Measurements from ENCODE around the gene SETBP1. TPM values are rescaled to one million over a fixed set of nuclear protein-coding genes. Genes with fewer than 3 reads are reported as not detected.

SETBP1 gene
- polyA plus RNA-seq, 1 experiment: 0.71 TPM

- CTCF ChIA-PET: no interaction called here
- Histone ChIP-seq H3K9me3 (ENCODE audit: control insufficient read depth, insufficient read depth, low read length) (no peaks in the 10 kb centered on the region), H3K27ac (ENCODE audit: low read depth, low read length) (no peak overlapping the region), H3K4me3 (ENCODE audit: low read depth, low read length) (no peak overlapping the region), H3K27me3 (ENCODE audit: control insufficient read depth, insufficient read depth, low read length) (no peaks in the 10 kb centered on the region)
- POLR2A ChIA-PET: no interaction called here
- DNase-seq (ENCODE audit: low read depth, low spot score): no peak
- no peak for TF ChIP-seq CTCF (IDR thresholded peaks at IDR 0.05; ENCODE audit: low read depth, low read length)
Observed at GRCh38 chr18:44764863-44765262, 84.2 kb downstream of the SETBP1 start.

- ChIA-PET CTCF (no interaction called here), POLR2A (no interaction called here)
- Histone ChIP-seq H3K9me3 (ENCODE audit: control insufficient read depth, insufficient read depth, low read length) (no peaks in the 10 kb centered on the region), H3K4me3 (ENCODE audit: low read depth, low read length) (no peak overlapping the region), H3K27ac (ENCODE audit: low read depth, low read length) (no peak overlapping the region), H3K27me3 (ENCODE audit: control insufficient read depth, insufficient read depth, low read length) (no peaks in the 10 kb centered on the region)
- TF ChIP-seq CTCF (IDR thresholded peaks at IDR 0.05; ENCODE audit: low read depth, low read length): no peak
- DNase-seq (ENCODE audit: low read depth, low spot score): no peak
Observed at GRCh38 chr18:44765456-44765855, 84.8 kb downstream of the SETBP1 start.

- POLR2A ChIA-PET: no interaction called here
- H3K27me3 ChIP-seq (ENCODE audit: control insufficient read depth, insufficient read depth, low read length): no peaks in the 10 kb centered on the region
- H3K27ac ChIP-seq (ENCODE audit: low read depth, low read length): no peak overlapping the region
- DNase-seq (ENCODE audit: low read depth, low spot score): no peak
- H3K4me3 ChIP-seq (ENCODE audit: low read depth, low read length): no peak overlapping the region
- no peaks in the 10 kb centered on the region for H3K9me3 ChIP-seq (ENCODE audit: control insufficient read depth, insufficient read depth, low read length)
- no peak for TF ChIP-seq CTCF (IDR thresholded peaks at IDR 0.05; ENCODE audit: low read depth, low read length)
- CTCF ChIA-PET: no interaction called here
Observed at GRCh38 chr18:44766450-44766849, 85.8 kb downstream of the SETBP1 start.

GRCh38 chr18:44767807-44768206, 87.1 kb downstream of the SETBP1 start:
- H3K9me3 ChIP-seq (ENCODE audit: control insufficient read depth, insufficient read depth, low read length): no peaks in the 10 kb centered on the region
- TF ChIP-seq CTCF (IDR thresholded peaks at IDR 0.05; ENCODE audit: low read depth, low read length): no peak
- no peak overlapping the region for H3K27ac ChIP-seq (ENCODE audit: low read depth, low read length)
- POLR2A ChIA-PET: no interaction called here
- no peak for DNase-seq (ENCODE audit: low read depth, low spot score)
- CTCF ChIA-PET: no interaction called here
- peaks cover 2% of the 10 kb centered on the region for H3K27me3 ChIP-seq (ENCODE audit: control insufficient read depth, insufficient read depth, low read length)
- no peak overlapping the region for H3K4me3 ChIP-seq (ENCODE audit: low read depth, low read length)

GRCh38 chr18:44770641-44771040, 90.0 kb downstream of the SETBP1 start:
- Histone ChIP-seq H3K27ac (ENCODE audit: low read depth, low read length) (no peak overlapping the region), H3K27me3 (ENCODE audit: control insufficient read depth, insufficient read depth, low read length) (peaks cover 2% of the 10 kb centered on the region), H3K9me3 (ENCODE audit: control insufficient read depth, insufficient read depth, low read length) (no peaks in the 10 kb centered on the region), H3K4me3 (ENCODE audit: low read depth, low read length) (no peak overlapping the region)
- ChIA-PET CTCF (no interaction called here), POLR2A (no interaction called here)
- TF ChIP-seq CTCF (IDR thresholded peaks at IDR 0.05; ENCODE audit: low read depth, low read length): no peak
- DNase-seq (ENCODE audit: low read depth, low spot score): no peak

Data from AG04450 (cell line).